ENCODE results near the gene FANCI.

GRCh38 chr15:89199746-89200145, 44.0 kb upstream of the FANCI start:
- TF ChIP-seq BHLHE40 (IDR thresholded peaks at IDR 0.05; ENCODE audit: low read depth, low read length) = no peak
- no peak for TF ChIP-seq CTCF (conservative IDR thresholded peaks at IDR 0.05; ENCODE audit: low read depth, low read length)
- TF ChIP-seq CEBPB (IDR thresholded peaks at IDR 0.05; ENCODE audit: low read depth, low read length) = no peak
- no peak for TF ChIP-seq POLR2A (IDR thresholded peaks at IDR 0.05; ENCODE audit: low read depth, low read length)
